ENCODE results near the gene OR2A42. TPM values are rescaled to one million over a fixed set of nuclear protein-coding genes. Genes with fewer than 3 reads are reported as not detected.
"Not testable (repeated sequence)": the region's sequence is repeated elsewhere in the genome, so short reads cannot be mapped to it uniquely, and the experiment has no call there.

The OR2A42 gene
- total RNA-seq, 1 donor from 2014 or later, result under 0.01 TPM

GRCh38 chr7:144228810-144229209 is 10.6 kb downstream of the OR2A42 start:
- H3K36me3 ChIP-seq (ENCODE audit: control insufficient read depth in 3 of 3, insufficient read depth in 3 of 3, low read length in 3 of 3), result not testable (repeated sequence)

GRCh38 chr7:144226866-144227265 is 12.5 kb downstream of the OR2A42 start:
- not testable (repeated sequence) for H3K4me3 ChIP-seq (ENCODE audit: low read length in 3 of 3); H3K9me3 ChIP-seq (ENCODE audit: control insufficient read depth in 3 of 3, low read length in 3 of 3); H3K36me3 ChIP-seq (ENCODE audit: control insufficient read depth in 3 of 3, insufficient read depth in 3 of 3, low read length in 3 of 3); H3K27ac ChIP-seq (ENCODE audit: low read depth, low read length); H3K4me1 ChIP-seq (ENCODE audit: control insufficient read depth in 3 of 3, insufficient read depth in 3 of 3, low read length in 3 of 3); H3K27me3 ChIP-seq (ENCODE audit: control insufficient read depth in 3 of 3, insufficient read depth in 3 of 3, low read length in 3 of 3); H3K9ac ChIP-seq (ENCODE audit: low read depth in 1 of 3, low read length in 3 of 3)

More at GRCh38 chr7:144228810-144229209, 10.6 kb downstream of the OR2A42 start:
- not testable (repeated sequence) for H3K9ac ChIP-seq (ENCODE audit: low read depth in 1 of 3, low read length in 3 of 3); H3K27me3 ChIP-seq (ENCODE audit: control insufficient read depth in 3 of 3, insufficient read depth in 3 of 3, low read length in 3 of 3); H3K9me3 ChIP-seq (ENCODE audit: control insufficient read depth in 3 of 3, low read length in 3 of 3); H3K4me3 ChIP-seq (ENCODE audit: low read length in 3 of 3); H3K27ac ChIP-seq (ENCODE audit: low read depth, low read length); H3K4me1 ChIP-seq (ENCODE audit: control insufficient read depth in 3 of 3, insufficient read depth in 3 of 3, low read length in 3 of 3)

- not testable (repeated sequence) for H3K36me3 ChIP-seq (ENCODE audit: control insufficient read depth in 3 of 3, insufficient read depth in 3 of 3, low read length in 3 of 3); H3K4me1 ChIP-seq (ENCODE audit: control insufficient read depth in 3 of 3, insufficient read depth in 3 of 3, low read length in 3 of 3); H3K9ac ChIP-seq (ENCODE audit: low read depth in 1 of 3, low read length in 3 of 3); H3K4me3 ChIP-seq (ENCODE audit: low read length in 3 of 3); H3K27me3 ChIP-seq (ENCODE audit: control insufficient read depth in 3 of 3, insufficient read depth in 3 of 3, low read length in 3 of 3); H3K27ac ChIP-seq (ENCODE audit: low read depth, low read length); H3K9me3 ChIP-seq (ENCODE audit: control insufficient read depth in 3 of 3, low read length in 3 of 3)
These were observed 15.7 kb downstream of the OR2A42 start for GRCh38 chr7:144223675-144224074.

GRCh38 chr7:144220531-144220930 is 18.9 kb downstream of the OR2A42 start:
- H3K4me1 ChIP-seq (ENCODE audit: control insufficient read depth in 3 of 3, insufficient read depth in 3 of 3, low read length in 3 of 3); H3K9ac ChIP-seq (ENCODE audit: low read depth in 1 of 3, low read length in 3 of 3); H3K36me3 ChIP-seq (ENCODE audit: control insufficient read depth in 3 of 3, insufficient read depth in 3 of 3, low read length in 3 of 3); H3K27me3 ChIP-seq (ENCODE audit: control insufficient read depth in 3 of 3, insufficient read depth in 3 of 3, low read length in 3 of 3); H3K4me3 ChIP-seq (ENCODE audit: low read length in 3 of 3); H3K27ac ChIP-seq (ENCODE audit: low read depth, low read length); H3K9me3 ChIP-seq (ENCODE audit: control insufficient read depth in 3 of 3, low read length in 3 of 3): not testable (repeated sequence)

GRCh38 chr7:144219149-144219548 is 20.3 kb downstream of the OR2A42 start:
- not testable (repeated sequence) for H3K4me3 ChIP-seq (ENCODE audit: low read length in 3 of 3); H3K9ac ChIP-seq (ENCODE audit: low read depth in 1 of 3, low read length in 3 of 3); H3K4me1 ChIP-seq (ENCODE audit: control insufficient read depth in 3 of 3, insufficient read depth in 3 of 3, low read length in 3 of 3); H3K36me3 ChIP-seq (ENCODE audit: control insufficient read depth in 3 of 3, insufficient read depth in 3 of 3, low read length in 3 of 3); H3K27ac ChIP-seq (ENCODE audit: low read depth, low read length); H3K9me3 ChIP-seq (ENCODE audit: control insufficient read depth in 3 of 3, low read length in 3 of 3); H3K27me3 ChIP-seq (ENCODE audit: control insufficient read depth in 3 of 3, insufficient read depth in 3 of 3, low read length in 3 of 3)

- not testable (repeated sequence) for H3K27ac ChIP-seq (ENCODE audit: low read depth, low read length); H3K4me1 ChIP-seq (ENCODE audit: control insufficient read depth in 3 of 3, insufficient read depth in 3 of 3, low read length in 3 of 3); H3K4me3 ChIP-seq (ENCODE audit: low read length in 3 of 3); H3K9me3 ChIP-seq (ENCODE audit: control insufficient read depth in 3 of 3, low read length in 3 of 3); H3K36me3 ChIP-seq (ENCODE audit: control insufficient read depth in 3 of 3, insufficient read depth in 3 of 3, low read length in 3 of 3); H3K9ac ChIP-seq (ENCODE audit: low read depth in 1 of 3, low read length in 3 of 3); H3K27me3 ChIP-seq (ENCODE audit: control insufficient read depth in 3 of 3, insufficient read depth in 3 of 3, low read length in 3 of 3)
These were observed 20.8 kb downstream of the OR2A42 start for GRCh38 chr7:144218581-144218980.

- H3K9ac ChIP-seq (ENCODE audit: low read depth in 1 of 3, low read length in 3 of 3); H3K36me3 ChIP-seq (ENCODE audit: control insufficient read depth in 3 of 3, insufficient read depth in 3 of 3, low read length in 3 of 3); H3K4me3 ChIP-seq (ENCODE audit: low read length in 3 of 3); H3K9me3 ChIP-seq (ENCODE audit: control insufficient read depth in 3 of 3, low read length in 3 of 3); H3K4me1 ChIP-seq (ENCODE audit: control insufficient read depth in 3 of 3, insufficient read depth in 3 of 3, low read length in 3 of 3); H3K27ac ChIP-seq (ENCODE audit: low read depth, low read length); H3K27me3 ChIP-seq (ENCODE audit: control insufficient read depth in 3 of 3, insufficient read depth in 3 of 3, low read length in 3 of 3): not testable (repeated sequence)
These were observed 22.2 kb downstream of the OR2A42 start for GRCh38 chr7:144217200-144217599.

- not testable (repeated sequence) for H3K36me3 ChIP-seq (ENCODE audit: control insufficient read depth in 3 of 3, insufficient read depth in 3 of 3, low read length in 3 of 3); H3K4me1 ChIP-seq (ENCODE audit: control insufficient read depth in 3 of 3, insufficient read depth in 3 of 3, low read length in 3 of 3); H3K9me3 ChIP-seq (ENCODE audit: control insufficient read depth in 3 of 3, low read length in 3 of 3); H3K9ac ChIP-seq (ENCODE audit: low read depth in 1 of 3, low read length in 3 of 3); H3K27ac ChIP-seq (ENCODE audit: low read depth, low read length); H3K4me3 ChIP-seq (ENCODE audit: low read length in 3 of 3); H3K27me3 ChIP-seq (ENCODE audit: control insufficient read depth in 3 of 3, insufficient read depth in 3 of 3, low read length in 3 of 3)
These were observed 34.1 kb downstream of the OR2A42 start for GRCh38 chr7:144205306-144205705.

- not testable (repeated sequence) for H3K9me3 ChIP-seq (ENCODE audit: control insufficient read depth in 3 of 3, low read length in 3 of 3); H3K9ac ChIP-seq (ENCODE audit: low read depth in 1 of 3, low read length in 3 of 3); H3K27me3 ChIP-seq (ENCODE audit: control insufficient read depth in 3 of 3, insufficient read depth in 3 of 3, low read length in 3 of 3); H3K4me1 ChIP-seq (ENCODE audit: control insufficient read depth in 3 of 3, insufficient read depth in 3 of 3, low read length in 3 of 3); H3K36me3 ChIP-seq (ENCODE audit: control insufficient read depth in 3 of 3, insufficient read depth in 3 of 3, low read length in 3 of 3); H3K4me3 ChIP-seq (ENCODE audit: low read length in 3 of 3); H3K27ac ChIP-seq (ENCODE audit: low read depth, low read length)
These were observed 36.3 kb downstream of the OR2A42 start for GRCh38 chr7:144203086-144203485.

GRCh38 chr7:144201978-144202377 is 37.4 kb downstream of the OR2A42 start:
- H3K4me3 ChIP-seq (ENCODE audit: low read length in 3 of 3); H3K4me1 ChIP-seq (ENCODE audit: control insufficient read depth in 3 of 3, insufficient read depth in 3 of 3, low read length in 3 of 3); H3K9me3 ChIP-seq (ENCODE audit: control insufficient read depth in 3 of 3, low read length in 3 of 3); H3K27ac ChIP-seq (ENCODE audit: low read depth, low read length); H3K9ac ChIP-seq (ENCODE audit: low read depth in 1 of 3, low read length in 3 of 3); H3K36me3 ChIP-seq (ENCODE audit: control insufficient read depth in 3 of 3, insufficient read depth in 3 of 3, low read length in 3 of 3); H3K27me3 ChIP-seq (ENCODE audit: control insufficient read depth in 3 of 3, insufficient read depth in 3 of 3, low read length in 3 of 3): not testable (repeated sequence)

- not testable (repeated sequence) for H3K4me3 ChIP-seq (ENCODE audit: low read length in 3 of 3); H3K27me3 ChIP-seq (ENCODE audit: control insufficient read depth in 3 of 3, insufficient read depth in 3 of 3, low read length in 3 of 3); H3K36me3 ChIP-seq (ENCODE audit: control insufficient read depth in 3 of 3, insufficient read depth in 3 of 3, low read length in 3 of 3); H3K27ac ChIP-seq (ENCODE audit: low read depth, low read length); H3K9ac ChIP-seq (ENCODE audit: low read depth in 1 of 3, low read length in 3 of 3); H3K4me1 ChIP-seq (ENCODE audit: control insufficient read depth in 3 of 3, insufficient read depth in 3 of 3, low read length in 3 of 3); H3K9me3 ChIP-seq (ENCODE audit: control insufficient read depth in 3 of 3, low read length in 3 of 3)
These were observed 40.5 kb downstream of the OR2A42 start for GRCh38 chr7:144198934-144199333.
